ENCODE measurements around the gene KIF2A.

DNA sequence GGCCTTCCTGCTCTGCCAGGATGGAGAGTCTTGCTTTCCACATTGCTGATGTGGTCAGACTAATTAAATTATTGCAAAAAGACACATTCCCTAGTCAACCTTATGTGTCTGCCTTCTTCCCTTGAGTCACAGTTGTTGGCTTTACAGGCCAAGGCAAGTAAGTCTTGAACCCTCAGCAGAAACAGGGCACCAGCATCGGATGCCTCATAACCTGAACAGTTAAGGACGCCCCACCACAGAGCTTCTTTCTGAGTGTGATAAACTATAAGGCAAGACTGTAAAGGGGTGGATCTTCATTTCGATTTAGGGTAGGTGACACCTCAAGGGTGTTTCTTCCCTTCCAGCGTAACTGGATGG lies 670 bp upstream of the KIF2A start:
- TF ChIP-seq, protein P1, sequence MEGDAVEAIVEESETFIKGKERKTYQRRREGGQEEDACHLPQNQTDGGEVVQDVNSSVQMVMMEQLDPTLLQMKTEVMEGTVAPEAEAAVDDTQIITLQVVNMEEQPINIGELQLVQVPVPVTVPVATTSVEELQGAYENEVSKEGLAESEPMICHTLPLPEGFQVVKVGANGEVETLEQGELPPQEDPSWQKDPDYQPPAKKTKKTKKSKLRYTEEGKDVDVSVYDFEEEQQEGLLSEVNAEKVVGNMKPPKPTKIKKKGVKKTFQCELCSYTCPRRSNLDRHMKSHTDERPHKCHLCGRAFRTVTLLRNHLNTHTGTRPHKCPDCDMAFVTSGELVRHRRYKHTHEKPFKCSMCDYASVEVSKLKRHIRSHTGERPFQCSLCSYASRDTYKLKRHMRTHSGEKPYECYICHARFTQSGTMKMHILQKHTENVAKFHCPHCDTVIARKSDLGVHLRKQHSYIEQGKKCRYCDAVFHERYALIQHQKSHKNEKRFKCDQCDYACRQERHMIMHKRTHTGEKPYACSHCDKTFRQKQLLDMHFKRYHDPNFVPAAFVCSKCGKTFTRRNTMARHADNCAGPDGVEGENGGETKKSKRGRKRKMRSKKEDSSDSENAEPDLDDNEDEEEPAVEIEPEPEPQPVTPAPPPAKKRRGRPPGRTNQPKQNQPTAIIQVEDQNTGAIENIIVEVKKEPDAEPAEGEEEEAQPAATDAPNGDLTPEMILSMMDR (optimal IDR thresholded peaks at IDR 0.05 in 1 of 3, IDR thresholded peaks at IDR 0.05 in 1 of 3, conservative IDR thresholded peaks at IDR 0.05 in 1 of 3; ENCODE audit: extremely low read depth in 1 of 3, insufficient read depth in 2 of 3, low read length in 3 of 3): no peak
- no peak for TF ChIP-seq EZH2 (IDR thresholded peaks at IDR 0.05; ENCODE audit: low read length)
